ENCODE results near the gene CCL22.

- TF ChIP-seq ZNF302 (tag by site-specific recombination; IDR thresholded peaks at IDR 0.05; ENCODE audit: low read depth) (no peak), ZNF501 (tag by site-specific recombination; IDR thresholded peaks at IDR 0.05) (no peak), ZBTB48 (tag by site-specific recombination; IDR thresholded peaks at IDR 0.05) (no peak), ZNF76 (tag by site-specific recombination; IDR thresholded peaks at IDR 0.05; ENCODE audit: borderline replicate concordance, low read depth) (no peak), YY1 (tag by site-specific recombination; IDR thresholded peaks at IDR 0.05) (no peak), ZBTB7A (tag by site-specific recombination; IDR thresholded peaks at IDR 0.05; ENCODE audit: low read depth) (no peak), ZNF121 (tag by site-specific recombination; IDR thresholded peaks at IDR 0.05) (no peak), ZNF558 (tag by site-specific recombination; IDR thresholded peaks at IDR 0.05) (no peak), CTCF (tag by site-specific recombination; IDR thresholded peaks at IDR 0.05) (no peak), ZNF416 (tag by site-specific recombination; IDR thresholded peaks at IDR 0.05) (no peak), ZBTB44 (tag by site-specific recombination; IDR thresholded peaks at IDR 0.05) (no peak)
- TF ChIP-seq, protein P1, sequence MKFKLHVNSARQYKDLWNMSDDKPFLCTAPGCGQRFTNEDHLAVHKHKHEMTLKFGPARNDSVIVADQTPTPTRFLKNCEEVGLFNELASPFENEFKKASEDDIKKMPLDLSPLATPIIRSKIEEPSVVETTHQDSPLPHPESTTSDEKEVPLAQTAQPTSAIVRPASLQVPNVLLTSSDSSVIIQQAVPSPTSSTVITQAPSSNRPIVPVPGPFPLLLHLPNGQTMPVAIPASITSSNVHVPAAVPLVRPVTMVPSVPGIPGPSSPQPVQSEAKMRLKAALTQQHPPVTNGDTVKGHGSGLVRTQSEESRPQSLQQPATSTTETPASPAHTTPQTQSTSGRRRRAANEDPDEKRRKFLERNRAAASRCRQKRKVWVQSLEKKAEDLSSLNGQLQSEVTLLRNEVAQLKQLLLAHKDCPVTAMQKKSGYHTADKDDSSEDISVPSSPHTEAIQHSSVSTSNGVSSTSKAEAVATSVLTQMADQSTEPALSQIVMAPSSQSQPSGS (tag by site-specific recombination; IDR thresholded peaks at IDR 0.05; ENCODE audit: low read depth), result no peak
- TF ChIP-seq, protein P2, sequence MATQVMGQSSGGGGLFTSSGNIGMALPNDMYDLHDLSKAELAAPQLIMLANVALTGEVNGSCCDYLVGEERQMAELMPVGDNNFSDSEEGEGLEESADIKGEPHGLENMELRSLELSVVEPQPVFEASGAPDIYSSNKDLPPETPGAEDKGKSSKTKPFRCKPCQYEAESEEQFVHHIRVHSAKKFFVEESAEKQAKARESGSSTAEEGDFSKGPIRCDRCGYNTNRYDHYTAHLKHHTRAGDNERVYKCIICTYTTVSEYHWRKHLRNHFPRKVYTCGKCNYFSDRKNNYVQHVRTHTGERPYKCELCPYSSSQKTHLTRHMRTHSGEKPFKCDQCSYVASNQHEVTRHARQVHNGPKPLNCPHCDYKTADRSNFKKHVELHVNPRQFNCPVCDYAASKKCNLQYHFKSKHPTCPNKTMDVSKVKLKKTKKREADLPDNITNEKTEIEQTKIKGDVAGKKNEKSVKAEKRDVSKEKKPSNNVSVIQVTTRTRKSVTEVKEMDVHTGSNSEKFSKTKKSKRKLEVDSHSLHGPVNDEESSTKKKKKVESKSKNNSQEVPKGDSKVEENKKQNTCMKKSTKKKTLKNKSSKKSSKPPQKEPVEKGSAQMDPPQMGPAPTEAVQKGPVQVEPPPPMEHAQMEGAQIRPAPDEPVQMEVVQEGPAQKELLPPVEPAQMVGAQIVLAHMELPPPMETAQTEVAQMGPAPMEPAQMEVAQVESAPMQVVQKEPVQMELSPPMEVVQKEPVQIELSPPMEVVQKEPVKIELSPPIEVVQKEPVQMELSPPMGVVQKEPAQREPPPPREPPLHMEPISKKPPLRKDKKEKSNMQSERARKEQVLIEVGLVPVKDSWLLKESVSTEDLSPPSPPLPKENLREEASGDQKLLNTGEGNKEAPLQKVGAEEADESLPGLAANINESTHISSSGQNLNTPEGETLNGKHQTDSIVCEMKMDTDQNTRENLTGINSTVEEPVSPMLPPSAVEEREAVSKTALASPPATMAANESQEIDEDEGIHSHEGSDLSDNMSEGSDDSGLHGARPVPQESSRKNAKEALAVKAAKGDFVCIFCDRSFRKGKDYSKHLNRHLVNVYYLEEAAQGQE (tag by site-specific recombination; IDR thresholded peaks at IDR 0.05), result no peak
Observed at GRCh38 chr16:57389087-57389468, 30.5 kb downstream of the CCL22 start.

All from HEK293 (cell line).